ENCODE results near the gene NME7. TPM values are rescaled to one million over a fixed set of nuclear protein-coding genes. Genes with fewer than 3 reads are reported as not detected.

The NME7 gene
- total RNA-seq, 6 experiments from 2014 or later: 2.0 to 6.5 (median 5.3) TPM

- Histone ChIP-seq H3K9me3 (no peaks in the 10 kb centered on the region), H3K27ac (no peak overlapping the region), H3K4me1 (no peaks in the 10 kb centered on the region), H3K36me3 (peaks cover 0 to 37% (median 16%) of the 10 kb centered on the region in 4 donors), H3K27me3 (no peaks in the 10 kb centered on the region), H3K4me3 (no peak overlapping the region)
- peak; percentile 41 to 62 (median 56) for ATAC-seq
- no peak for TF ChIP-seq POLR2A (IDR thresholded peaks at IDR 0.05)
- TF ChIP-seq, protein P1, sequence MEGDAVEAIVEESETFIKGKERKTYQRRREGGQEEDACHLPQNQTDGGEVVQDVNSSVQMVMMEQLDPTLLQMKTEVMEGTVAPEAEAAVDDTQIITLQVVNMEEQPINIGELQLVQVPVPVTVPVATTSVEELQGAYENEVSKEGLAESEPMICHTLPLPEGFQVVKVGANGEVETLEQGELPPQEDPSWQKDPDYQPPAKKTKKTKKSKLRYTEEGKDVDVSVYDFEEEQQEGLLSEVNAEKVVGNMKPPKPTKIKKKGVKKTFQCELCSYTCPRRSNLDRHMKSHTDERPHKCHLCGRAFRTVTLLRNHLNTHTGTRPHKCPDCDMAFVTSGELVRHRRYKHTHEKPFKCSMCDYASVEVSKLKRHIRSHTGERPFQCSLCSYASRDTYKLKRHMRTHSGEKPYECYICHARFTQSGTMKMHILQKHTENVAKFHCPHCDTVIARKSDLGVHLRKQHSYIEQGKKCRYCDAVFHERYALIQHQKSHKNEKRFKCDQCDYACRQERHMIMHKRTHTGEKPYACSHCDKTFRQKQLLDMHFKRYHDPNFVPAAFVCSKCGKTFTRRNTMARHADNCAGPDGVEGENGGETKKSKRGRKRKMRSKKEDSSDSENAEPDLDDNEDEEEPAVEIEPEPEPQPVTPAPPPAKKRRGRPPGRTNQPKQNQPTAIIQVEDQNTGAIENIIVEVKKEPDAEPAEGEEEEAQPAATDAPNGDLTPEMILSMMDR (IDR thresholded peaks at IDR 0.05): peak; percentile 15 to 51 (median 39)
- intact Hi-C loops (cut with DNase I): no loop called here
- DNase-seq: no peak
- WGBS (ENCODE audit: insufficient coverage, low coverage, low lambda C conversion rate, missing lambda C conversion rate): 78% methylated on average over 2 of the region's 2 CpGs
These were observed 233.6 kb downstream of the NME7 start for GRCh38 chr1:169133801-169134502.

GRCh38 chr1:169133228-169133576, 234.4 kb downstream of the NME7 start:
- Histone ChIP-seq H3K4me3 (no peak overlapping the region), H3K36me3 (peaks cover 0 to 45% (median 20%) of the 10 kb centered on the region in 4 donors), H3K27me3 (no peaks in the 10 kb centered on the region), H3K9me3 (no peaks in the 10 kb centered on the region), H3K27ac (no peak overlapping the region), H3K4me1 (no peaks in the 10 kb centered on the region)
- WGBS (ENCODE audit: insufficient coverage, low coverage, low lambda C conversion rate, missing lambda C conversion rate): 75% methylated on average over 5 of the region's 5 CpGs
- intact Hi-C loops (cut with DNase I): no loop called here
- DNase-seq: no peak
- no peak for ATAC-seq
- no peak for TF ChIP-seq POLR2A (IDR thresholded peaks at IDR 0.05)
- TF ChIP-seq, protein P1 (IDR thresholded peaks at IDR 0.05): no peak

DNA sequence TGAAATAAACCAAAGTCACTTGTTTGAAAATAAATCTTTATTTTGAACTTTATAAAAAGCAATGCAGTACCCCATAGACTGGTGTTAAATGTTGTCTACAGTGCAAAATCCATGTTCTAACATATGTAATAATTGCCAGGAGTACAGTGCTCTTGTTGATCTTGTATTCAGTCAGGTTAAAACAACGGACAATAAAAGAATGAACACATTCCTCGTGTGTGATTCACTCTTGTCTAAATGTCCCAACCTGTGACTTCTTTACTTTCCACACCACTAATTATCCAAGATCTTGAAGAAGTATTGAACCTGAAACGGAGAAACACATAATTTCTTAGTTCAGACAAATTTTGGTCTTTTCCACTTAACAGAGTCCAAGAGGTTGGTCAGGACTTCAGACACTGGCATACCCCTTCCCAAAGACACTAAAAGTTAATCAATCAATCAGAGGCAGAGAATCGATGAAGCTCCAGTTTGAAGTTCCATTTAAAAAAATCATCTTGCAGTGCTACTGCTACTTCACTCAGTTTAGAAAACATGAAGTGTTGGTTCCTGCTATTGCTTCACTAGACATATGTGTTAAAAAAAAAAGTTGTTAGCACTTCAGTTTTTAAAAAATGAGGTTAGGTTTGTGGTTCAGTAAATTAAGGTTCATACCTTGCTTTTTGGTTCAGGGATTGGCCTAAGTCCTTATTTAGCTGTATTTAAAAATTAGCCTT, 234.9 kb downstream of the NME7 start:
- Histone ChIP-seq H3K4me1 (no peaks in the 10 kb centered on the region), H3K36me3 (peaks cover 0 to 50% (median 22%) of the 10 kb centered on the region in 4 donors), H3K27me3 (no peaks in the 10 kb centered on the region), H3K4me3 (no peak overlapping the region), H3K27ac (no peak overlapping the region), H3K9me3 (no peaks in the 10 kb centered on the region)
- intact Hi-C loops (cut with DNase I): no loop called here
- no peak for DNase-seq
- 79% methylated on average over 4 of the region's 4 CpGs for WGBS (ENCODE audit: insufficient coverage, low coverage, low lambda C conversion rate, missing lambda C conversion rate)
- peak in 1 of 4 donors; percentile 24 for ATAC-seq
- TF ChIP-seq POLR2A (IDR thresholded peaks at IDR 0.05): no peak
- TF ChIP-seq, protein P1 (IDR thresholded peaks at IDR 0.05): no peak

DNA sequence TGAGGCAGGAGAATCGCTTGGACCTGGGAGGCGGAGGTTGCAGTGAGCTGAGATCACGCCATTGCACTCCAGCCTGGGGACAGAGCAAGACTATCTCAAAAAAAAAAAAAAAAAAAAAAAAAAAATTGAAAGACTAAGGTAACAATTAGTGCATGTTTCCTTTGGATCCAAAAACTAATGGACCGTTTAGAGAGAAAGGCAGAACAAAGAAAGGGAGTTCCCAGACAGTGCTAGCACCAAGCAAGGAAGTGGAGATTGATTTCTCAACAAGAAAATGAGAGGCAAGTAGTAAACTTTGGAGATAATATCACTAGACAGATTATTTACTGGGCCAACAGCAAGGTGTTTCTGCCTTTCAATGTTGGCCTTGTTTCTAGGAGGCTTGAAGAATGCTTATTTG, 236.9 kb downstream of the NME7 start:
- ATAC-seq (no peak), DNase-seq (no peak)
- no peaks in the 10 kb centered on the region for H3K4me1 ChIP-seq
- H3K4me3 ChIP-seq: no peak overlapping the region
- H3K27ac ChIP-seq: no peak overlapping the region
- H3K9me3 ChIP-seq: no peaks in the 10 kb centered on the region
- H3K36me3 ChIP-seq: peaks cover 0 to 70% (median 32%) of the 10 kb centered on the region in 4 donors
- no peak for TF ChIP-seq POLR2A (IDR thresholded peaks at IDR 0.05)
- TF ChIP-seq, protein P1 (IDR thresholded peaks at IDR 0.05): no peak
- intact Hi-C loops (cut with DNase I): no loop called here
- no peaks in the 10 kb centered on the region for H3K27me3 ChIP-seq
- 82% methylated on average over 3 of the region's 4 CpGs for WGBS (ENCODE audit: insufficient coverage, low coverage, low lambda C conversion rate, missing lambda C conversion rate)
